ENCODE measurements around the gene LDB2. TPM values are rescaled to one million over a fixed set of nuclear protein-coding genes. Genes with fewer than 3 reads are reported as not detected.
A peak's percentile ranks its signal among the peaks of the same experiment; 100 is the strongest.

LDB2 gene
- total and polyA plus RNA-seq, 2 donors from 2014 or later = 26.9 to 59.9 TPM

DNA sequence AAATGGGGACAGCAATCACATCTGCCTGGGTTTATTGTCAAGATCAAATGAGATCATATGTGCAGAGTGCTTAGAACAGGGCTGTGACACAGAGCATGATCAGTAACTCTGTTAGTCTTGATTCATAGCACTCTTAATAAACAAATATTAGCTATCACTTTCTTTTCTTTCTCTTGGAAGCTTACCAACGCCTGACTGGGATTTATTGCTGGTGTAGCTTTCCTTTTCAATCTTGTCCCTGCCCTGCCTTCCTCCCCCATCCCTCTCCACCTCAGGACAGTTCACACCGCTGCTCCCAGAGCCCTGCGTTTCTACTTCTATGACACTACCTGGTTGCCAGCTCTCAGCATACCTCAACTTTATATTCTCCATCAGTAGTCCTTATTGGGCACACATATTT, 120.7 kb downstream of the LDB2 start:
- Histone ChIP-seq H3K9ac (ENCODE audit: low read length in 3 of 3) (no peak overlapping the region), H3K27ac (ENCODE audit: low read depth in 2 of 2, low read length in 2 of 2) (no peak overlapping the region), H3K4me3 (ENCODE audit: low read length in 3 of 3) (no peak overlapping the region), H3K36me3 (ENCODE audit: control insufficient read depth in 2 of 3, insufficient read depth in 3 of 3, low read length in 3 of 3) (no peaks in the 10 kb centered on the region), H3K27me3 (ENCODE audit: control insufficient read depth, insufficient read depth, low read length) (no peaks in the 10 kb centered on the region), H3K9me3 (ENCODE audit: control insufficient read depth in 2 of 3, insufficient read depth in 1 of 3, low read length in 3 of 3) (no peaks in the 10 kb centered on the region), H3K4me1 (ENCODE audit: control insufficient read depth in 2 of 3, insufficient read depth in 2 of 3, low read depth in 1 of 3, low read length in 3 of 3) (no peaks in the 10 kb centered on the region)
- intact Hi-C loops (cut with DNase I) = no loop called here
- FAIRE-seq = no peak
- DNase-seq = peak in 2 of 5 donors; percentile 39 to 51
- TF ChIP-seq, protein P1, sequence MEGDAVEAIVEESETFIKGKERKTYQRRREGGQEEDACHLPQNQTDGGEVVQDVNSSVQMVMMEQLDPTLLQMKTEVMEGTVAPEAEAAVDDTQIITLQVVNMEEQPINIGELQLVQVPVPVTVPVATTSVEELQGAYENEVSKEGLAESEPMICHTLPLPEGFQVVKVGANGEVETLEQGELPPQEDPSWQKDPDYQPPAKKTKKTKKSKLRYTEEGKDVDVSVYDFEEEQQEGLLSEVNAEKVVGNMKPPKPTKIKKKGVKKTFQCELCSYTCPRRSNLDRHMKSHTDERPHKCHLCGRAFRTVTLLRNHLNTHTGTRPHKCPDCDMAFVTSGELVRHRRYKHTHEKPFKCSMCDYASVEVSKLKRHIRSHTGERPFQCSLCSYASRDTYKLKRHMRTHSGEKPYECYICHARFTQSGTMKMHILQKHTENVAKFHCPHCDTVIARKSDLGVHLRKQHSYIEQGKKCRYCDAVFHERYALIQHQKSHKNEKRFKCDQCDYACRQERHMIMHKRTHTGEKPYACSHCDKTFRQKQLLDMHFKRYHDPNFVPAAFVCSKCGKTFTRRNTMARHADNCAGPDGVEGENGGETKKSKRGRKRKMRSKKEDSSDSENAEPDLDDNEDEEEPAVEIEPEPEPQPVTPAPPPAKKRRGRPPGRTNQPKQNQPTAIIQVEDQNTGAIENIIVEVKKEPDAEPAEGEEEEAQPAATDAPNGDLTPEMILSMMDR (IDR thresholded peaks at IDR 0.05; ENCODE audit: borderline replicate concordance, extremely low read depth, insufficient read depth) = no peak

DNA sequence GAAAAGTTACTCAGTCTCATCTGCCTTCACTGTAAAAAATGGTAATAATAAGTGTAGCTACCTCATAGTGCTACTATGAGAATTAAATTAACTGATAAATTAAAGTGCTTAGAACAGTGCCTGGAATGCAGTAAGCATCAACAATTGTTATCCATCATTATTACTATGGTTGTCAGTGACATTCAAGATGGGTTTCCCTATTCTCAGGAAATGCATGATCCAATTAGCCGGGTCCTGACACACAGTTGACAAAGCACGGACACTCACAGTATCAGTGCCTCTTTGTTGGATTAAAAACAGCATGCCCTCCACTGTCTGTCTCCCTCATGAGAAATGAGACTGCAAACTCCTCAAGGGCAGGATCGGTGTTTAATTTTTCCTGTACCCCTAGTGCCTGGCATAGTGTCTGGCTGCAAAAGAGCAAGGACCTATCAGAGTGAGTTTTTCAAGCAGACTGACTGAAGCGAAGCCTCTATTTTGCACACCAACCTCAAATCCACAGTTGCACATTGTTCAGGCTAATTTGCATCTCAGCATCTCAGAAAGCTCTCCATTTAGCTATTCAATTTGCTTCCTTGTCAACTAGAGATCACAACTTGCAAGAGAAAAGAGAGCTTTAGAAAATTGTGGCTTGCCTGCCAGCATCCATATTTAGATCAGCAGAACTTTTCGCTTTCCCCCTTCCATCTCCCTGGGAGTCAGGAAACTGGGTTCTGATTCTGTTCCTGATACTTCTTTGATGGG, 122.9 kb downstream of the LDB2 start:
- Histone ChIP-seq H3K9me3 (ENCODE audit: control insufficient read depth in 2 of 3, insufficient read depth in 1 of 3, low read length in 3 of 3) (no peaks in the 10 kb centered on the region), H3K9ac (ENCODE audit: low read length in 3 of 3) (no peak overlapping the region), H3K36me3 (ENCODE audit: control insufficient read depth in 2 of 3, insufficient read depth in 3 of 3, low read length in 3 of 3) (no peaks in the 10 kb centered on the region), H3K4me1 (ENCODE audit: control insufficient read depth in 2 of 3, insufficient read depth in 2 of 3, low read depth in 1 of 3, low read length in 3 of 3) (no peaks in the 10 kb centered on the region), H3K4me3 (ENCODE audit: low read length in 3 of 3) (no peak overlapping the region), H3K27me3 (ENCODE audit: control insufficient read depth, insufficient read depth, low read length) (no peaks in the 10 kb centered on the region), H3K27ac (ENCODE audit: low read depth in 2 of 2, low read length in 2 of 2) (no peak overlapping the region)
- DNase-seq (no peak), FAIRE-seq (no peak)
- intact Hi-C loops (cut with DNase I) = no loop called here
- TF ChIP-seq, protein P1 (IDR thresholded peaks at IDR 0.05; ENCODE audit: borderline replicate concordance, extremely low read depth, insufficient read depth) = no peak

DNA sequence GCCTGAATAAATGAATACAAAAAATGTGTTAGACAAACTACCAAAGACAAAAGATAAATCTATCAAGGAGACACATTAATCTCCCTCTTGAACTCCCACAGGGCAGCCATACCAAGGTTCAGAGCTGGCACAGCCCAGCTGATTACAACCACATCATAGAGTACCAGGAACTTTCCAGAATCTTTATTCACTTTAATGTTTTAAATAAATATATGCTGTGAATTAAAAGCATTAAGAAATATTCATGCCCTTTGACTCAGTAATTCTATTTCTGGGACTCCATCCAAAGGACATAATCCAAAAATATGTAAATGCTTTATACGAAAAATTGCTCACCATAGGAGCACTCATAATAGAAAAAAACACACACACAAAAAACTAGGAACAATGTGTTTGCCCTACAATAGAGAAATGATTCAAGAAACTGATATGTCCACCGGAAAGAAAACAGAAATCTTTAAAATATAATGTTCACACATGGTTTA, 126.0 kb downstream of the LDB2 start:
- intact Hi-C loops (cut with DNase I) = no loop called here
- H3K9ac ChIP-seq (ENCODE audit: low read length in 3 of 3) = no peak overlapping the region
- H3K4me3 ChIP-seq (ENCODE audit: low read length in 3 of 3) = no peak overlapping the region
- H3K27ac ChIP-seq (ENCODE audit: low read depth in 2 of 2, low read length in 2 of 2) = no peak overlapping the region
- no peaks in the 10 kb centered on the region for H3K36me3 ChIP-seq (ENCODE audit: control insufficient read depth in 2 of 3, insufficient read depth in 3 of 3, low read length in 3 of 3)
- TF ChIP-seq, protein P1 (IDR thresholded peaks at IDR 0.05; ENCODE audit: borderline replicate concordance, extremely low read depth, insufficient read depth) = no peak
- H3K4me1 ChIP-seq (ENCODE audit: control insufficient read depth in 2 of 3, insufficient read depth in 2 of 3, low read depth in 1 of 3, low read length in 3 of 3) = no peaks in the 10 kb centered on the region
- no peak for FAIRE-seq
- H3K9me3 ChIP-seq (ENCODE audit: control insufficient read depth in 2 of 3, insufficient read depth in 1 of 3, low read length in 3 of 3) = no peaks in the 10 kb centered on the region
- no peaks in the 10 kb centered on the region for H3K27me3 ChIP-seq (ENCODE audit: control insufficient read depth, insufficient read depth, low read length)
- DNase-seq = peak in 1 of 5 donors; percentile 70

All from kidney (tissue), 14 donors.